A549 (cell line): ENCODE measurements around the gene DDIT4. TPM values are rescaled to one million over a fixed set of nuclear protein-coding genes. Genes with fewer than 3 reads are reported as not detected.

ENCODE experiments used
- ATAC-seq, 2 experiments: fragments of 200-7000 bp in 1 of 2; fragments of >200 bp in 1 of 2; cut with Nextera tagmentation in 1 of 2; cut with Tn5 transposase in 1 of 2; 3 replicates each; pipeline versions ENCODE4 v1.8.0 to v1.9.1; 2018 to 2020; ENCODE audit warnings: mild to moderate bottlenecking in 1 of 2, moderate library complexity in 1 of 2
- CTCF ChIA-PET: fragments of 300-600 bp; sonication (Branson Sonifier 250); formaldehyde crosslinking; extraction: SDS; loops from one replicate; lab custom pipeline; 2021; ENCODE audit warnings: antibody characterized with exemption, inconsistent platforms; lab: Yijun Ruan, JAX
- POLR2A ChIA-PET: fragments of 350-600 bp; formaldehyde crosslinking; extraction: SDS; loops from one replicate; lab custom pipeline; 2021; ENCODE audit warnings: antibody characterized with exemption, inconsistent platforms; lab: Yijun Ruan, JAX
- DNase-seq, 2 experiments: peaks; one replicate each; pipeline versions ENCODE4 v3.0.0 to v3.0.0-alpha.2; 2011 to 2016; ENCODE audit warnings: low read depth in 1 of 2, low spot score in 1 of 2
- FAIRE-seq: peaks from 2 replicates; lab custom pipeline; 2011; peaks lifted over from hg19 to GRCh38; lab: Jason Lieb, UNC
- H3K27ac ChIP-seq, 2 experiments: fragments of >200 bp; sonication (Bioruptor Twin); formaldehyde crosslinking; 3 replicates each; pipeline ENCODE4 v1.5.1; 2016 to 2017
- H3K4me1 ChIP-seq: fragments of >200 bp; sonication (Bioruptor Twin); formaldehyde crosslinking; 3 replicates; pipeline ENCODE4 v1.6.1; 2016
- H3K4me2 ChIP-seq: fragments of >200 bp; sonication (Bioruptor Twin); formaldehyde crosslinking; 3 replicates; pipeline ENCODE4 v1.6.1; 2016
- H3K4me3 ChIP-seq: fragments of >200 bp; sonication (Bioruptor Twin); formaldehyde crosslinking; 3 replicates; pipeline ENCODE4 v1.5.1; 2016
- H3K9me3 ChIP-seq: fragments of >200 bp; sonication (Bioruptor Twin); formaldehyde crosslinking; 3 replicates; pipeline ENCODE4 v1.6.1; 2016
- BHLHE40 ChIP-seq: IDR thresholded peaks from 2 replicates; pipeline ENCODE4 v1.6.1; 2012; ENCODE audit warnings: low read depth, low read length, inconsistent platforms
- CBX2 ChIP-seq: fragments of 200-600 bp; sonication (generic); IDR thresholded peaks from 2 replicates; pipeline ENCODE4 v1.6.1; 2016; ENCODE audit warnings: low read depth, mild to moderate bottlenecking, borderline replicate concordance
- EP300 ChIP-seq, 2 experiments: fragments of >200 bp; sonication (Bioruptor Twin); formaldehyde crosslinking; IDR thresholded peaks; 2 replicates in 1 of 2; 3 replicates in 1 of 2; pipeline ENCODE4 v1.6.1; 2016 to 2017
- FOSL2 ChIP-seq, 2 experiments: fragments of 450-650 bp in 1 of 2; fragments of >200 bp in 1 of 2; sonication (Bioruptor Twin) in 1 of 2; formaldehyde crosslinking; IDR thresholded peaks; 2 replicates each; pipeline versions ENCODE4 v1.5.0 to v1.6.1; 2016 to 2020; ENCODE audit warnings: mild to moderate bottlenecking in 1 of 2, moderate library complexity in 1 of 2
- GATA3 ChIP-seq: IDR thresholded peaks from 2 replicates; pipeline ENCODE4 v1.6.1; 2012; ENCODE audit warnings: borderline replicate concordance
- HOXB13 ChIP-seq: fragments of 250-450 bp; sonication (Bioruptor Pico); IDR thresholded peaks from 2 replicates; pipeline ENCODE4 v1.5.0; 2020; ENCODE audit warnings: low read depth, mild to moderate bottlenecking, moderate library complexity
- JUN ChIP-seq, 2 experiments: fragments of >200 bp; sonication (Bioruptor Twin); formaldehyde crosslinking; IDR thresholded peaks; 2 replicates in 1 of 2; 3 replicates in 1 of 2; pipeline ENCODE4 v1.6.1; 2016 to 2017
- JUNB ChIP-seq: fragments of >200 bp; sonication (Bioruptor Twin); formaldehyde crosslinking; IDR thresholded peaks from 2 replicates; pipeline ENCODE4 v1.6.1; 2016
- KDM5A ChIP-seq: fragments of 200-600 bp; sonication (generic); IDR thresholded peaks from 2 replicates; pipeline ENCODE4 v1.6.1; 2016; ENCODE audit warnings: antibody characterized with exemption, mild to moderate bottlenecking
- POLR2A ChIP-seq: IDR thresholded peaks from 2 replicates; pipeline ENCODE4 v1.6.1; 2012; ENCODE audit warnings: mild to moderate bottlenecking, low read length
- RCOR1 ChIP-seq: fragments of 150-350 bp; IDR thresholded peaks from 2 replicates; pipeline ENCODE4 v1.6.1; 2014; ENCODE audit warnings: antibody characterized with exemption, low read length, low read depth
- RFX5 ChIP-seq: fragments of 450-650 bp; IDR thresholded peaks from 2 replicates; pipeline ENCODE4 v1.7.1; 2014; ENCODE audit warnings: antibody characterized with exemption, mild to moderate bottlenecking, moderate library complexity
- TFCP2L1 ChIP-seq: fragments of 250-450 bp; sonication (Bioruptor Pico); IDR thresholded peaks from 2 replicates; pipeline ENCODE4 v1.5.0; 2021; ENCODE audit warnings: mild to moderate bottlenecking
- TP53 ChIP-seq: fragments of 250-450 bp; sonication (Bioruptor Pico); IDR thresholded peaks from 2 replicates; pipeline ENCODE4 v1.5.0; 2021; ENCODE audit warnings: mild to moderate bottlenecking, moderate library complexity
- ZNF302 ChIP-seq: fragments of 250-450 bp; sonication (Bioruptor Pico); IDR thresholded peaks from 2 replicates; pipeline ENCODE4 v1.9.0; 2021; ENCODE audit warnings: inconsistent platforms, mild to moderate bottlenecking, moderate library complexity
- WGBS: methylation state at CpG from one replicate; pipeline ENCODE4 v1.1.6; 2017; ENCODE audit errors: missing lambda C conversion rate; 5-methylcytosine and 5-hydroxymethylcytosine counted together
- polyA plus RNA-seq, 4 experiments: library from polyadenylated mRNA; depleted of rRNA in 3 of 4; stranded (reverse); fragments of >200 nt; fragmentation: RNase III in 1 of 4; extraction: RNeasy Plus Mini Kit Qiagen cat#74134 plus additional on column Dnase treatment in 1 of 4; gene quantifications; 2 replicates in 3 of 4; 3 replicates in 1 of 4; pipeline ENCODE4 v1.2.3, GENCODE V29; 2011 to 2017
- TF ChIP-seq, protein P1 (sequence below): fragments of >200 bp; sonication (Bioruptor Twin); formaldehyde crosslinking; IDR thresholded peaks from 3 replicates; pipeline ENCODE4 v1.6.1; 2016
- TF ChIP-seq, protein P2 (sequence below): fragments of 250-450 bp; sonication (Bioruptor Pico); IDR thresholded peaks from 2 replicates; pipeline ENCODE4 v1.5.0; 2020; ENCODE audit warnings: low read depth, mild to moderate bottlenecking, moderate library complexity
- TF ChIP-seq, protein P3 (sequence below): fragments of 250-450 bp; sonication (Bioruptor Pico); IDR thresholded peaks from 2 replicates; pipeline ENCODE4 v1.5.0; 2021; ENCODE audit warnings: mild to moderate bottlenecking, moderate library complexity, borderline replicate concordance
- TF ChIP-seq, protein P4 (sequence below): IDR thresholded peaks from 2 replicates; pipeline ENCODE4 v1.6.1; 2012
- TF ChIP-seq, protein P5 (sequence below): IDR thresholded peaks from 2 replicates; pipeline ENCODE4 v1.6.1; 2012
- TF ChIP-seq, protein P6 (sequence below): fragments of 450-650 bp; IDR thresholded peaks from 2 replicates; pipeline ENCODE4 v1.6.1; 2014; ENCODE audit warnings: antibody characterized with exemption

Gene DDIT4
- polyA plus RNA-seq, 2 of the 4 experiments (the other 2 are of a cell fraction), result 239 to 392 TPM

DNA sequence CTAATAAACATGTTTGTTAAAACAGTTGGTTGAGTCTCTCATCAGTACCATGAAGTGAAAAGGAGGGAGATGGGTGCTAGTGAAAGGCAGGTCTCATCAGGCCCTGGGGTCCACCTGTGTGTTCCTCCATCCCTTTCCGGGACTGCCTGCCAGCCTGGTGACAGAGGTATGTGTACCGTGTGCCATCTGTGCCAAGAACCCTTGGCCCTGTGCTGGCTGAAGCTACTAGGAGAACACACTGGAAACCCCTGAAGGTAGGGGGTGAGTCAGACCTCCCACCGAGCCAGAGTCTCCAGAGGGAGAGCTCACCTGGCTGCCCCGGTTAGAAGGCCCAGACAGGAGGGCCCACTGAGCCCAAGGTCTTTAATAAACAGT lies 2.3 kb downstream of the DDIT4 start:
- no peak for ATAC-seq
- CTCF ChIA-PET, result interaction anchor here (0.8 to 8.9 kb wide), 17 partner anchors 9 to 66 kb away, joined by 3 to 94 read pairs (median 15); no protein-coding TSS in a partner anchor
- TF ChIP-seq, protein P1, sequence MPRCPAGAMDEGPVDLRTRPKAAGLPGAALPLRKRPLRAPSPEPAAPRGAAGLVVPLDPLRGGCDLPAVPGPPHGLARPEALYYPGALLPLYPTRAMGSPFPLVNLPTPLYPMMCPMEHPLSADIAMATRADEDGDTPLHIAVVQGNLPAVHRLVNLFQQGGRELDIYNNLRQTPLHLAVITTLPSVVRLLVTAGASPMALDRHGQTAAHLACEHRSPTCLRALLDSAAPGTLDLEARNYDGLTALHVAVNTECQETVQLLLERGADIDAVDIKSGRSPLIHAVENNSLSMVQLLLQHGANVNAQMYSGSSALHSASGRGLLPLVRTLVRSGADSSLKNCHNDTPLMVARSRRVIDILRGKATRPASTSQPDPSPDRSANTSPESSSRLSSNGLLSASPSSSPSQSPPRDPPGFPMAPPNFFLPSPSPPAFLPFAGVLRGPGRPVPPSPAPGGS, result peak; percentile 43
- TF ChIP-seq HOXB13, result no peak
- no peak for TF ChIP-seq KDM5A
- peak; percentile 28; the same call in 1 of the 2 replicates for TF ChIP-seq TP53 (CRISPR knock-in tag)
- TF ChIP-seq, protein P2, sequence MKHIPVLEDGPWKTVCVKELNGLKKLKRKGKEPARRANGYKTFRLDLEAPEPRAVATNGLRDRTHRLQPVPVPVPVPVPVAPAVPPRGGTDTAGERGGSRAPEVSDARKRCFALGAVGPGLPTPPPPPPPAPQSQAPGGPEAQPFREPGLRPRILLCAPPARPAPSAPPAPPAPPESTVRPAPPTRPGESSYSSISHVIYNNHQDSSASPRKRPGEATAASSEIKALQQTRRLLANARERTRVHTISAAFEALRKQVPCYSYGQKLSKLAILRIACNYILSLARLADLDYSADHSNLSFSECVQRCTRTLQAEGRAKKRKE (CRISPR knock-in tag), result no peak
- TF ChIP-seq CBX2, result no peak
- TF ChIP-seq, protein P3, sequence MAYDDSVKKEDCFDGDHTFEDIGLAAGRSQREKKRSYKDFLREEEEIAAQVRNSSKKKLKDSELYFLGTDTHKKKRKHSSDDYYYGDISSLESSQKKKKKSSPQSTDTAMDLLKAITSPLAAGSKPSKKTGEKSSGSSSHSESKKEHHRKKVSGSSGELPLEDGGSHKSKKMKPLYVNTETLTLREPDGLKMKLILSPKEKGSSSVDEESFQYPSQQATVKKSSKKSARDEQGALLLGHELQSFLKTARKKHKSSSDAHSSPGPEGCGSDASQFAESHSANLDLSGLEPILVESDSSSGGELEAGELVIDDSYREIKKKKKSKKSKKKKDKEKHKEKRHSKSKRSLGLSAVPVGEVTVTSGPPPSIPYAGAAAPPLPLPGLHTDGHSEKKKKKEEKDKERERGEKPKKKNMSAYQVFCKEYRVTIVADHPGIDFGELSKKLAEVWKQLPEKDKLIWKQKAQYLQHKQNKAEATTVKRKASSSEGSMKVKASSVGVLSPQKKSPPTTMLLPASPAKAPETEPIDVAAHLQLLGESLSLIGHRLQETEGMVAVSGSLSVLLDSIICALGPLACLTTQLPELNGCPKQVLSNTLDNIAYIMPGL (CRISPR knock-in tag), result no peak; the same call in 1 of the 2 replicates
- no peak; a peak in 1 of 5 replicates for TF ChIP-seq EP300 (IDR thresholded peaks at IDR 0.05)
- no peak for TF ChIP-seq FOSL2 (IDR thresholded peaks at IDR 0.05)
- TF ChIP-seq FOSL2 (CRISPR knock-in tag; IDR thresholded peaks at IDR 0.05), result peak; percentile 61
- peak in 1 of 2 experiments; percentile 81; a peak in 2 of 5 replicates for TF ChIP-seq JUN (IDR thresholded peaks at IDR 0.05)
- TF ChIP-seq, protein P4, sequence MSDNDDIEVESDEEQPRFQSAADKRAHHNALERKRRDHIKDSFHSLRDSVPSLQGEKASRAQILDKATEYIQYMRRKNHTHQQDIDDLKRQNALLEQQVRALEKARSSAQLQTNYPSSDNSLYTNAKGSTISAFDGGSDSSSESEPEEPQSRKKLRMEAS, result no peak
- TF ChIP-seq, protein P5, sequence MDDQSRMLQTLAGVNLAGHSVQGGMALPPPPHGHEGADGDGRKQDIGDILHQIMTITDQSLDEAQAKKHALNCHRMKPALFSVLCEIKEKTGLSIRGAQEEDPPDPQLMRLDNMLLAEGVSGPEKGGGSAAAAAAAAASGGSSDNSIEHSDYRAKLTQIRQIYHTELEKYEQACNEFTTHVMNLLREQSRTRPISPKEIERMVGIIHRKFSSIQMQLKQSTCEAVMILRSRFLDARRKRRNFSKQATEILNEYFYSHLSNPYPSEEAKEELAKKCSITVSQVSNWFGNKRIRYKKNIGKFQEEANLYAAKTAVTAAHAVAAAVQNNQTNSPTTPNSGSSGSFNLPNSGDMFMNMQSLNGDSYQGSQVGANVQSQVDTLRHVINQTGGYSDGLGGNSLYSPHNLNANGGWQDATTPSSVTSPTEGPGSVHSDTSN, result peak; percentile 80; the same call in 1 of the 2 replicates
- TF ChIP-seq, protein P6, sequence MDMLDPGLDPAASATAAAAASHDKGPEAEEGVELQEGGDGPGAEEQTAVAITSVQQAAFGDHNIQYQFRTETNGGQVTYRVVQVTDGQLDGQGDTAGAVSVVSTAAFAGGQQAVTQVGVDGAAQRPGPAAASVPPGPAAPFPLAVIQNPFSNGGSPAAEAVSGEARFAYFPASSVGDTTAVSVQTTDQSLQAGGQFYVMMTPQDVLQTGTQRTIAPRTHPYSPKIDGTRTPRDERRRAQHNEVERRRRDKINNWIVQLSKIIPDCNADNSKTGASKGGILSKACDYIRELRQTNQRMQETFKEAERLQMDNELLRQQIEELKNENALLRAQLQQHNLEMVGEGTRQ, result no peak
- TF ChIP-seq JUNB, result no peak
- TF ChIP-seq ZNF302 (CRISPR knock-in tag), result no peak
- TF ChIP-seq BHLHE40, result no peak
- no peak for TF ChIP-seq GATA3
- peak; percentile 91 for TF ChIP-seq TFCP2L1
- peak; percentile 65 for TF ChIP-seq POLR2A
- TF ChIP-seq RFX5, result no peak
- no peak for TF ChIP-seq RCOR1
- TF ChIP-seq, all 56 proteins: peak for 7
- POLR2A ChIA-PET, result interaction anchor here (0.5 to 6.8 kb wide), 12 partner anchors 16 to 60 kb away, joined by 3 to 197 read pairs (median 10); partner anchors contain the start of genes ANAPC16 and ASCC1
- 11% methylated on average over 4 of the region's 4 CpGs for WGBS
- peak overlapping the region; percentile 91 for H3K4me2 ChIP-seq
- H3K9me3 ChIP-seq, result no peaks in the 10 kb centered on the region
- peaks cover 54% of the 10 kb centered on the region for H3K4me1 ChIP-seq
- peak overlapping the region; percentile 98 for H3K27ac ChIP-seq
- H3K4me3 ChIP-seq, result peak overlapping the region; percentile 84
- DNase-seq, result peak in 1 of 2 experiments; percentile 57
- FAIRE-seq, result no peak
